Activated gamma-delta T cell (primary cell): ENCODE results near the gene EGFR.

ENCODE experiments used
- DNase-seq: peaks from one replicate; lab custom pipeline; 2025; lab: John Stamatoyannopoulos, UW

Gene EGFR

GRCh38 chr7:55212176-55212575 lies 193.4 kb downstream of the EGFR start:
- DNase-seq: no peak

- DNase-seq: no peak
These were observed 194.0 kb downstream of the EGFR start for GRCh38 chr7:55212838-55213237.

GRCh38 chr7:55214707-55215106 lies 195.9 kb downstream of the EGFR start:
- DNase-seq: no peak

- no peak for DNase-seq
These were observed 204.2 kb downstream of the EGFR start for GRCh38 chr7:55223023-55223422.

GRCh38 chr7:55224111-55224510 lies 205.3 kb downstream of the EGFR start:
- no peak for DNase-seq

- no peak for DNase-seq
These were observed 206.0 kb downstream of the EGFR start for GRCh38 chr7:55224810-55225209.

- DNase-seq: no peak
These were observed 211.2 kb downstream of the EGFR start for GRCh38 chr7:55230014-55230413.

- DNase-seq: no peak
These were observed 213.0 kb downstream of the EGFR start for GRCh38 chr7:55231736-55232280.

- no peak for DNase-seq
These were observed 214.2 kb downstream of the EGFR start for GRCh38 chr7:55233001-55233400.

GRCh38 chr7:55234408-55234807 lies 215.6 kb downstream of the EGFR start:
- no peak for DNase-seq

- no peak for DNase-seq
These were observed 216.3 kb downstream of the EGFR start for GRCh38 chr7:55235115-55235514.

GRCh38 chr7:55235801-55236200 lies 217.0 kb downstream of the EGFR start:
- DNase-seq: no peak

GRCh38 chr7:55236476-55236875 lies 217.7 kb downstream of the EGFR start:
- DNase-seq: no peak

GRCh38 chr7:55237156-55237893 lies 218.5 kb downstream of the EGFR start:
- no peak for DNase-seq

- no peak for DNase-seq
These were observed 220.6 kb downstream of the EGFR start for GRCh38 chr7:55239406-55239805.

- no peak for DNase-seq
These were observed 221.8 kb downstream of the EGFR start for GRCh38 chr7:55240418-55241142.

GRCh38 chr7:55241958-55242357 lies 223.1 kb downstream of the EGFR start:
- no peak for DNase-seq

GRCh38 chr7:55242613-55243012 lies 223.8 kb downstream of the EGFR start:
- no peak for DNase-seq

GRCh38 chr7:55244006-55244745 lies 225.4 kb downstream of the EGFR start:
- DNase-seq: no peak

- DNase-seq: no peak
These were observed 226.5 kb downstream of the EGFR start for GRCh38 chr7:55245271-55245723.

- no peak for DNase-seq
These were observed 227.4 kb downstream of the EGFR start for GRCh38 chr7:55246171-55246570.

GRCh38 chr7:55247428-55247827 lies 228.6 kb downstream of the EGFR start:
- no peak for DNase-seq
